Brain pericyte (primary cell): Measurements from ENCODE around the gene MYO10.
"Not testable (repeated sequence)": the region's sequence is repeated elsewhere in the genome, so short reads cannot be mapped to it uniquely, and the experiment has no call there.

Source experiments
- DNase-seq: peaks from one replicate; pipeline ENCODE4 v3.0.0-alpha.2; 2012; ENCODE audit warnings: low read depth, low spot score

The MYO10 gene

DNA sequence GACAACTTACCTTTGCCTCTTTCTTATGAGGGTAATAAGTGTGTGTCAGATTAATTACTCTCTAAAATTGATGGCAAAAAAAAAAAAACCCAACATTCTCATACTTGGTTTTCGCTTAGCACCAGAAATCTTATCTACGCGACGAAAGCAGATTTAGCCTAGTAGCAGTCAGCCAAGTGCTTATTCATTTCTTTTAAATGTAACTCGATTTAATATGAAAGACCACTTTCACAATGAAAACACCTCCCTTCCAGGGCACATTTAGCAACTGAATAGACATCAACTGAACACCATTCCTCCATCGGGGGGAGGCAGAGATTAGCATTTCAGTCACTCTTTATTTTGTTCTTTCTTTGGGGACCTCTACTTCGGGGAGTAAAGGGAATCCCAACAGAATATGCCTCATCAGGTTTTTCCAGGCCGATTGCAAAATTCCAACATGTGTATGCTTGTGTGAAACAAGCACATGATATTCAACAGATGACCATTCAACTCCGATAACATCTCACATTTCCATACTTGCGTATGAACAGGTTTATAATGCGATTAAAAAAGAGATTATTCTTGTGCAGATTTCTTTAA, 195.2 kb downstream of the MYO10 start:
- no peak for DNase-seq

DNA sequence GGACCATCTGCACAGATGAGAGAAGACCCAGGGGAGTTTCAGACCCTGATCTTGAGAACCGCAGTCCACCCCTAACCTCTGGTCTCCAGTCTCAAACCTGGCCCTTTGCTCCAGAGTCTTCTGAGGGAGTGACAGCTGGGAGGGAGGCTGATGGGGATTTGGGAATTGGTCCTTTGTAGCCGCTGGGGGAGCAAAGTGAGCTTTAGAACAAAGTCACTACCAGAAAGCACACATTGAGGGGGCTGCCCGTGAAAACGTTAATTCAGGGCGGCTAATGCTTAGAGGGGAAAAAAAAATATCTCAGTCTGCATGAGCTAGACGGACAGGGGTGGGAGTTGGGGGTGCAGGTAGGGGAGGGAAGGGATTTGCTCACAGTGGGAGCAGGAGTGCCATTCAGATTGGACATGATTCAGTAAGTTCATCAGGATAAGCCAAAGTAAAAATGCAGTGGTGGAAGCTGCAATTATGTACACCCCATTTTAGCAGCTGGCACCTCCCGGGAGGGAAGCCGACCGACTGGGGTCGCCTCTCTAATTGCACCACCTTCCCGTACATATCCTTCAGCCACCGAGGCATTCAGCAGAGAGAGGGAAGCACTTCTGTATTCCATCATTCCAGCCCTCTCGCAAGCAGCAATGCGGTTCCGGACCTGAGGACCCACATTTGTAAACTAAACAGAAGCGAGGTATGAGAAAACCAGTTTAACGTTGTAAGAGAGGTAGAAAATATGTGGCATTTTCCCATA, 195.8 kb downstream of the MYO10 start:
- DNase-seq: no peak

DNA sequence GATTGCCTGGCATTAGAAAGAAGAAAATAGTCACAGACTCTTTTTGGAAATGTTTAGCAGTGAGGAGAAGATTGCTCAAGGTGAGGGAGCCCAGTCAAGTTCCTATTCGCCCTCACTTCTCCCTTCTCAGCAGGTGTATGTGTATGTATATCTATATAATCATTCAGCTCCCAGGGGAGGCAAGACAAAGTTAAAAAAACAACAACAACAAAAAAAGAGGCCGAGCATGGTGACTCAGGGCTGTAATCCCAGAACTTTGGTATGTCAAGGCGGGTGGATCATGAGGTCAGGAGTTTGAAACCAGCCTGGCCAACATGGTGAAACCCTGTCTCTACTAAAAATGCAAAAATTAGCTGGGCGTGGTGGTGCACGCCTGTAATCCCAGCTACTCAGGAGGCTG, 197.7 kb downstream of the MYO10 start:
- not testable (repeated sequence) for DNase-seq

DNA sequence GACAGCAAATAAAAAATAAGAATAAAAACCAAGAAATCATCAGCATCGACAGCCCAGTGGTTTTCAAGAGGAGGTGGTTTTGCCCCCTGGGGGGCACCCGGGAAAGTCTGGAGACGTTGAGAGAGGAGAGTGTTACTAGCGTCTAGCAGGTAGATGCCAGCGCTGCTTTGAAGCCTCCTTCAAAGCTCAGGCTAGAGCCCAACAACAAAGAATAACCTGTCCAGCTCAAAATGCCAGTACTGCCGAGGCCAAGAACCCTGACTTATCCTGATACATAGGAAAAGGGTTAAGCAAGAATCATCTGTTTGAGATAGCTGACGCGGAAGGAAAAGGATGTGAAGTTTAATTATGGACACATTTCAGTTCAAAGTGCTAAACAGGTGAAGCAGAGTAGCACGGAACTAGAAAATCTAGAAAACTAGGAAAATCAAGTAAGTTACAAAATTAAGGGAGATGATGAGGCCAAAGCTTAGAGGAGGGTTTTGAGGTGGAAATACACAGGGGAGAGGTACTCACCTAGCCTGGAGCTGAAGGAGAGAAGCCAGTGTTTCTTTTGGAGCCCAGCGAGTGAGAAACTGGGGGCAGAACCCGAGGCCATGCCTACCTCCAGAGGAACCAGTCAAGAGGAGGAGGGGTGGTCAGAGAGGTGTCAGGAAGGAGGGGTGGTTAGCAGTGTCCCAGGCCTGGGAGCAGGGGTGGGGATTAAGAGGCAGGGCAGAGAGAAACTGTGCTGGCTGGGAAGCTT, 198.3 kb downstream of the MYO10 start:
- no peak for DNase-seq

DNA sequence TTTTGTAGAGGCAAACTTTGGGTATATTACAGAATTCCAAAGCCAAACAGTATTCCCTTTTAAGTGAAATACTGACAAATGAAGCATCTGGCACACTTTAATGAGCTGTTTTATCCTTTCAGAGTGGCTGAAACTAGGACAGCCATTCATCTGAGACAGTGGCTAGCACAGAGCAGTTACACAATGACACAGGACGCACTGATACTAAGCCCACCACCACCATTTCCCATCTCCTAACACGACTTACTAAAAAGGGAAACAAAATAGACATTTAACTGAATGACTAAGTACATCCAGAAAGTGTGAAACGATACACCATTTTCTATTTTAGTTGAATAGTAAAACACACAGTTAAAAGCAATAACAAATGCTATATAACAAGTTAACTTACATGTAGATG, 198.9 kb downstream of the MYO10 start:
- no peak for DNase-seq

DNA sequence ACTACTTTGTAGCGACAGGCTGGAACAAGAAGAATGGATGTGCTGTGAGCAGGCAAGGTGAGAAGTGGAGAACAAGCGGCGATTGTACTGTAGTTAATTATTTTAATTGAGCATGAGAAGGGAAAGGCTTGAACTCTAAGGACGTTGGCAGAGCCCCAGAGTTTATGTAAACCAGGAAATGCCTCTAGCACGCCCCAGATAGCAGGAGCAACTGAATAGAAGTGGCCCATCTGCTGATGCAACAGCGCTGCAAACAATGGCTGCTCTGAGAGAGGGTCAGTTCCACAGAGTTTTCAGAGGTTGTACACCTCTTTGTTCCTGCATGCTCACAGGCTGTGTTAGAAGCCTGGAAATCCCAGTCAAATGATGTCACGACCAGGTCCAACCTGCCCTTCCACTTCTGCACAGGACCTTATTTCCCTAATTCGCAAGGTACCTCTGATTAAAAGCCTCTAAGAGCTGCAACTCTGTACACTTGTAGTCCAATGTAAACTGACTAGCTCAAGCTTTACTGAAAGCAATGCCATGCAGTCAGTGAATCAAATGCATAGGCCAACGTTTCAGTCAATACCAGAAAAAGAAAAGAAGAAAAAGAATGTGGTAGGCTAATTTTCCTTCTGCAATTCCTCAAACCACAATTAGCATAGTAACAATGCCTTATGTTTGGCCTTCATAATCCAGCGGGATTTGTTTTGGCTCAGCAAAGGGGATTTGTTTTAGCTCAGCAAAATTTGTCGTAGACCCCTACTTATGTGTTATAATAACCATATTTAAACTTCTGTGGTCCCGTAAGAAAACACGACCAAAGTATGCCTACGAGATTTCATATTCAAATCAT, 199.7 kb downstream of the MYO10 start:
- no peak for DNase-seq

DNA sequence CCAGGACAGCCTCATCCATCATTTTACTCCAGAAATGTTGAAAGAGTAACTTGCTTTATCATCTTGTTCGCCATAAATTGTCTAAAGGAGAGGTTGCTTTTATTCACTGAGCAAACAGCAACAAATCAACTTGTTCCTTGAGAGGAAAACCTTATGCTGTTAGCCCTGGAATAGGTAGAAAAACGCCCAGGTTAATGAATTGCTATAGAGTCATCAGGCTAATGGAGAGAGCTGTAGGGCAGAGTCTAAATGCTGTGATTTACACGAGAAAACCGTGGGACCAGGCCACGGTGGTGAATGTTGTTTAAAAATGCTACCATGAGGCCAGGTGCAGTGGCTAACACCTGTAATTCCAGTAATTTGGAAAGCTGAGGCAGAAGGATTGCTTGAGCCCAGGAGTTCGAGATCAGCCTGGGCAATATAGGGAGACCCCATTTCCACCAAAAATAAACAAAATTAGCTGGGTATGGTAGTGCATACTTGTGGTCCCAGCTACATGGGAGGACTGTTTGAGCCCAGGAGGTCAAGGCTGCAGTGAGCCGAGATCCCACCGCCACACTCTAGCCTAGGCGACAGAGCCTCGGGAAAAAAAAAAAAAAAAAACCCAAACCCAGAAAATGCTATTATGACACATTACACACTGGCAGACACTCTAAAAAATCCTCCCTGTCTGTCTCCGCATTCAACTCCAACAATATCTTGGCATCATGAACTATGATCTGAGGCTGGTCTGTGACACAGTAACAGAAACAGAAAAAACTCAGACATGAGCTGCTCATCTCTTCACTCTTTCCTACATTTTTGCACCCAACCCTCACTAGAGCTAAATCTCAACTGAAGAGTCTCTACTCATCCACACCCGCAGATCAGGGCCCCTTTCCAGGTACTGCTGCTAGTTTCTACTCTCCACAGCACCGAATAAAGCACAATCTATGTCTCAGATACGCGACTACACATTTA, 200.7 kb downstream of the MYO10 start:
- no peak for DNase-seq

DNA sequence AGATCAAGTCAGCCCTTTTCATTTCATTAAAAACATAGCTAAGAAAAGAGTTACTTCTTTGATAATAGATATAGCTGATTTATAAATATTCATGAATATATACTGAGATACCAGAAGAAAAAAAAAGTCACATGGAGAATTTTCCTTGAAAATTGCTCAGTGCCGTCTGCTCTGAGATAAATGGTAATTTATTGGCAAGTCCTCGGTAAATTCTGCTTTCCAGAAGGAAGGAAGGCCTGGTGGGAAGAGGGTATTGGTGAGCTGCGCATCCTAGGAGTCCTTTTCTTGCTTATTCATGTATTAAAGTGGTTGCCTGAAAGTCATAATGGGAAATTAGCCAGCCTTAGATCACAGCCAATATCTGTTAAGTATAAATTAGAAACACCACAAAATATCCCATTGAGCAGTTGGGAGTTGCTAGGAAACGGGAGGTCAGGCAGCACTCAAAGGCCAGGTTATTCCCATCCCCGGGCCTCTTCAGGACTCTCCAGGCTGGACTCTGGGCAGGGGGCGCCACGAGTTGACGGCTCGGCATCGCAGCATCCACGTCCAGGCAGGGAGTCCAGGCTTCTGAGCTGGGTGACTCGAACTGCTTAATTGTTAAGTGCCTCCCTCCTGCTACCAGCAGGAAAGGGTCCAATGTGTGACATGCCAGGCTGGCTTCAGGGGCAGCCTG, 202.6 kb downstream of the MYO10 start:
- no peak for DNase-seq

DNA sequence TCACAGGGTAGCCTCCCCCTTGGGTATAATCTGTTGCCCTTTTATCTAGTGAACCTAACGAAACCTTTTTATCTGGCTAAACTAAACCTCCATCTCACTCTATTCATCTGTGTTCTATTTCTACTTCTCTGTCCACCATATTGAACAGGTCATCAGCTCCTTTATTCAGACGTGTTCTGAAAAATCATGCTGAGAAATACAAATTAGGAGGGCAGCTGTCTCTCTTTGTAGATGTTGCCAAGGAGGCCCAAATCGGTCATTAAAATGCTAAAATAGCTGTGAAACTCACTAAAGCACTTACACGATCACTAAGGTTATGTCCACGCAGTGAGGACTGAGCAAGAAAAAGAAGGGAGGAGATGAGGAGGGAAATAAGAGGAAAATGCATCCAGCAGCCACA, 203.7 kb downstream of the MYO10 start:
- no peak for DNase-seq

DNA sequence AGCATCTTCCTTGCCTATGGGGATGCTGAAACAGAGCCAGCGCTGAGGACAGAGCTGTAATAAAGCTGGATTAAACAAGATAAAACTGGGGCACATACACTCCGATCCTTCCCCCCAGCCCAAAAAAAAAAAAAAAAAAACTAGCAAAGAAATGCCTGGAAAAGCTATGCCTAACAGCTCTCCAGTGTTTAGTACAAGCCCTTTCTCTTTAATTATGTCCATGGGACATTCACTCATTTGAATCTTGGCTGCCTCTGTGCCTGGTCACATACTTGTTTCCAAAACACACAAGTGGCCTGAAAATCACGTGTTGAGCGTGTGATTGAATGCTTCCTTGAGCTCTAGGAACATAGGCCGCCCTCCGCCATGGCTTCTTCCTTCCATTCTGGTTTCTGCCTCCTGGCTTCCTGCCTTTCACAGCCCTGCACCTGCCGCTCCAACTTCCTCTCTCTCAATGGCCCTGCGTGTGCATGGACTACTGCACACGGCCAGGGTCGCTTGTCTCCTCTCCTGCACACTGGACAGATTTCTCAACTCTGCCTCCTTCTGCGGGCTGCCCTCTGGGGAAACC, 208.2 kb downstream of the MYO10 start:
- DNase-seq: no peak

DNA sequence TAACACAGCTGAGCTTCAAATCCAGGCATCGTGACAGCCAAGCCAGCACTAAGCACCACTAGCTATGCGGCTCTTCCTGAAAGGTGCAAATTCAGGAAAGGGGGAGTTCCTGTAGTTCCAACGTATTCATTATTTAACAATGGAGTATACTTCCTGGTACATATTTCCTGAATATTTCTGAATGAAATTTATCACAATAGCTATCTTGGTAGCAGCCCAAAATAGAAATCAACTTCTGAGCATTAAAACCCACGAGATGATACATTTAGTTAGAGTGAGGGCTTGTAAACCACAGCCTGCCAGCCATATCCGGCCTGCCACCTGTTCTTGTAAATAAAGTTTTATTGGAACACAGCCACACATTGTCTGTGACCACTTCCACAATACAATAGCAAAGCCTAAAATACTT, 209.5 kb downstream of the MYO10 start:
- DNase-seq: no peak

DNA sequence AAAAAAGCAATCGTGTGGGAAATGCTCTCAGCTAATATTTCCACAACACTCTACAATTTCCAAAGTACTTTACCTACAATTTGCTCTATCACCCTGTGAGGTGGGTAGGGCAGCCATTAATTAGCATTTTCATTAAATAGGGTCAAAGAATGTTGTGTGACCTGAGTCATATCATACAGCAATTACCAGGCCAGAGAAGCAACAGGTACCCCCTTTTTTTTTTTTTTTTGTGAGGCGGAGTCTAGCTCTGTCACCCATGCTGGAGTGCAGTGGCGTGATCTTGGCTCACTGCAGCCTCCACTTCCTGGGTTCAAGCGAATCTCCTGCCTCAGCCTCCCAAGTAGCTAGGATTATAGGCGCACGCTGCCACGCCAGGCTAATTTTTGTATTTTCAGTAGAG, 210.5 kb downstream of the MYO10 start:
- DNase-seq: no peak

DNA sequence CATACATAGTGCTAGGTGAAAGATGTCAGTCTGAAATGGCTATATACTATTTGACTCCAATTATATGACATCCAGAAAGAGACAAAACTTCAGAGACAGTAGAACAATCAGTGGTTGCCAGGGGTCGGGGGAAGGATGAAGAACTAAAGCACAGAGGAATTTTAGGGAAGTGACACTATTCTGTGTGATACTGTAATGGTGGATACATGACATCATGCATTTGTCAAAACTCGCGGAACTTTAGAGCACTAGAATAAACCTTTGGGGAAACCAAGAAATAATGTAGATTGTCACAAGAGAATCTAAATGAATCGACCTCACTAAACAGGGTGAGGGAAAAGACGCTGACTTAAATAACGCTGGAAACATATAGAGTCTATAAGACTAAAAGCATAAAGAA, 212.3 kb downstream of the MYO10 start:
- no peak for DNase-seq

DNA sequence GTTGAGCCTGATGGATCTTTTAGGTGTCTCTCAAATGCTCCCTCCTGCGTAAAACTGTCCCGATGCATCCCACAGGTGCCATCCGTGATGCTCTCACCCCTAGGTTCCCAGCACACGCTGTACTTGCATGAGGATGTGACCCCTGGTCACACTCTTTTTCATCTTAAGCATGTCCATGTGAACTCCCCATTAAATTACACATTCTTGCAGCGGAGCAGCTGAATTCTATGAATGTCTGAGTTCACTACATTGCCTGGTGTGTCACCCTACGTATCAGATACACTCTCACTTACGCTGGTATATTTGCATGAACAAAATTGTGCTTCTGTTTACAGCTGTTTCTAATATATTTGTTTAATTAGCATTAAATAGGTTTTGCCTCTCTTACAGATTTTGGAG, 214.0 kb downstream of the MYO10 start:
- no peak for DNase-seq

DNA sequence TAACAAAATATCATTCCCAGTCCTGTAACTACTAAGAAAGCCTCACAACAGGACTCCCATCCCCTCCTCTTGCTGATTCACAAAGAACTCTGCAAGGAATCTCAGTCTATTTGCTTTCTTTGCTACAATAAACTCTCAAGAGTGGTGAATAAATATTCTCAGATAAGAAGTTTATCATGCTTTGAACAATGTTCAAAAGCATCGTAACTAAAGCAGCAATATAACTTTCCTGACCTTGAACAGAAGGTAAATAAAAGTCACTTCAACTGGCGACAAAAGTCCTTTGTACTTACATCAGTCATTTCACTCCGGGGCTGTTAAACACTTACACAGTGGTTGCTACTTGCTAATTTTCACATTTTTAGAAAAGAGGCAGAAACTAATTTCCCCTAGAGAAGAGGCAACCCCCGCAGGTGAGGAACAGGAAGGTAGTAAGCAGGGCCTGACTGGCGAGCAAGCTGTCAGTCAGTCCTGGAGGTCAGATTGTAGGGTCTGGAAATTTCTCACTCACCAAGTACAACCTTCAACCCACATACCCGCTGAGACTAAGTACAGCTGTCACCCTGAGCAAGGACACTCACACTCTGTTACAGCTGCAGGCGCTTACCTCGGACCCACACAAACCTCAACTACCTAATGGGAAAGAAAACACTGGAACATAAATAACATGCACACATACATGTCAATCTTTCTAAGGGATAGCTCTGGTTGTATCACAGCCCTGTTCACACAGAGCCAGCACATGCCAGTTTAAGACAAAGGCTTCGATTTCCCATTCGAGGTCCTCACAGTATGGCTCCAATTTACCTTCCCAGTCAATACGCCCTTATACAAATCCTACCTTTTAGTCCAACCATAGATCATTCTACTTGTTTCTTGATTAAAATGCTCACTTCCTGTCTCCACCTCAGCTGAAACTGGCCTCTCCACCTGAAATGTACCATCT, 214.7 kb downstream of the MYO10 start:
- DNase-seq: no peak

DNA sequence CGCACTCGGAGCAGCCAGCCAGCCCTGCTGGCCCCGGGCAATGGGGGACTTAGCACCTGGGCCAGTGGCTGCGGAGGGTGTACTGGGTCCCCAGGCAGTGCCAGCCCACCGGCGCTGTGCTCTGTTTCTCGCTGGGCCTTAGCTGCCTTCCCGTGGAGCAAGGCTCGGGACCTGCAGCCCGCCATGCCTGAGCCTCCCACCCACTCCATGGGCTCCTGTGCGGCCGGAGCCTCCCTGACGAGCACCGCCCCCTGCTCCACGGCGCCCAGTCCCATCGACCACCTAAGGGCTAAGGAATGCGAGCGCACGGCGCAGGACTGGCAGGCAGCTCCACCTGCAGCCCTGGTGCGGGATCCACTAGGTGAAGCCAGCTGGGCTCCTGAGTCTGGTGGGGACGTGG, 218.1 kb downstream of the MYO10 start:
- not testable (repeated sequence) for DNase-seq

DNA sequence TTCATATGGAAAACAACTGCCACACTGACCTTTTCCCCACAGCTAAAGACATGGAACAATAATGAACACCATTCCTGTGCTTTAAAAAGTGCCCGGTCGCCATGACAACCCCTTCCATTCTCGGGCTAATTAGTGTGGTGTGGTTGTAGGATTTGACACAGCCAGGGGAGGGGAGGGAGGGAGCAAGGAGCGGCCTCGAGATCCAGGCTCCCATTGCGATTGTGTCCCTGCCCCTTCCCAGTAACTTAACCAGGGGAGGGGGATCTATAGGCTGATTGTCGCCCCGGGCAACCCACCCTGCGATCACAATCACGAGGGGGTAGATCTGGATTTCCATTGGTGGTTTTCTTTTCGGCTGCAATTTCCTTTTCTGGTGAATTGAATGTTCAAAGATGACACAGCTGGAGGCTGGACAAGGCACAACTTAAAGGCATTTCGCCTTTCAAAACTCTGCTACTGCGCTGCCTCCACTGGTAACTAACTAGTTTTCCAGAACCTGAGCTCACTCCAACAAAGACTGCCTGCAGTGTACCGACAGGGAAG, 222.6 kb downstream of the MYO10 start:
- DNase-seq: no peak

DNA sequence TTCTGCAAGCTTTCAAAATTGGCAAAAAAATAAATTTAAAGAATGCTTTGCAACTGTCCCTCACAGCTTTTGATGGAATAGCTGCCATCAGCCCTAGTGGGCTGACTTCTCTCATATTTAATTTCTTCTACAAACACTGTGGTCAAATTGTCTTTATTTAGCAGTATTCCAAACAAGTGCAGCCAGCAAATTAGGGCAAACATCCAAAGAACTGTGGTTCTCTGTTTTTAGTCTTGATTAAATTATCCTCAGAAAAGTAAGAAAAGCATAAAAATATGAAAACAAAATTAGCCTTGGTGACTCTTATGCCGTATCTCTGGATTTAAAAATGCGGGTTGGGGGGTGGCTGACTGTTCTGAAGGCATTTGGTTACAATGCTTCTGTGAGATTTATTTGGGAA, 223.5 kb downstream of the MYO10 start:
- DNase-seq: no peak

DNA sequence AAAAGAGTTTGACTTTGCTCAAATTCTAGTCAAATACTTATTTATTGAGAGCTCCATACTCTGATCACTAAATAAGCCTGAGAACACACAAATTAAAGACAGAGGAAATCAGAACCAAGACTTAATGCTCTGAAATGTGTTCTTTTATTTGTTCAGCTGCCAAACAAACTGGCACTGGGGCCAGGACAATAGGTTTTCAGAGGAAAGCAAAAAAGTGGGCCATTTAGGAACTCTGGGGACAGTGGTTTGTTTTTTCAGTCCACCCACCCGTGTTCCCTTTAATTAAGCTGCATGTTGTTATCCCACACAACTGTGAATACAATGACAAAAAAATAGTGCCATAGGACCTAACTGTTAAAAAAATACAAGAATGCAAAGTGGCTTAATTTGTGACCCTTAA, 223.9 kb downstream of the MYO10 start:
- DNase-seq: no peak
